Neural cell (in vitro differentiated cells): Measurements from ENCODE around the gene NRSN2.

Experiments
- CTCF ChIP-seq: fragments of 450-650 bp; IDR thresholded peaks from 2 replicates; pipeline ENCODE4 v1.5.1; 2014; ENCODE audit warnings: antibody characterized with exemption, mild to moderate bottlenecking, moderate library complexity; ENCODE audit not compliant: poor library complexity, severe bottlenecking
- EZH2 ChIP-seq: fragments of 200-600, 300-800 bp; shearing (Covaris generic), sonication (generic); IDR thresholded peaks from 2 replicates; pipeline ENCODE4 v1.6.1; 2014; ENCODE audit warnings: antibody characterized with exemption, low read length, borderline replicate concordance, mild to moderate bottlenecking; ENCODE audit not compliant: insufficient read depth, poor library complexity, severe bottlenecking
- MXI1 ChIP-seq: fragments of 450-650 bp; conservative IDR thresholded peaks from 2 replicates; pipeline ENCODE4 v1.6.1; 2014; ENCODE audit warnings: antibody characterized with exemption, mild to moderate bottlenecking; ENCODE audit not compliant: poor library complexity, severe bottlenecking
- POLR2AphosphoS5 ChIP-seq: IDR thresholded peaks from 2 replicates; pipeline ENCODE4 v1.6.1; 2012
- REST ChIP-seq: IDR thresholded peaks from 2 replicates; pipeline ENCODE4 v1.6.1; 2012; ENCODE audit warnings: borderline replicate concordance

GRCh38 chr20:353166-353565 is 6.3 kb downstream of the NRSN2 start:
- TF ChIP-seq REST = no peak
- no peak for TF ChIP-seq MXI1
- no peak for TF ChIP-seq CTCF
- no peak for TF ChIP-seq EZH2
- TF ChIP-seq POLR2AphosphoS5 = no peak
